ENCODE data around the gene SCAMP4.

SCAMP4 gene

DNA sequence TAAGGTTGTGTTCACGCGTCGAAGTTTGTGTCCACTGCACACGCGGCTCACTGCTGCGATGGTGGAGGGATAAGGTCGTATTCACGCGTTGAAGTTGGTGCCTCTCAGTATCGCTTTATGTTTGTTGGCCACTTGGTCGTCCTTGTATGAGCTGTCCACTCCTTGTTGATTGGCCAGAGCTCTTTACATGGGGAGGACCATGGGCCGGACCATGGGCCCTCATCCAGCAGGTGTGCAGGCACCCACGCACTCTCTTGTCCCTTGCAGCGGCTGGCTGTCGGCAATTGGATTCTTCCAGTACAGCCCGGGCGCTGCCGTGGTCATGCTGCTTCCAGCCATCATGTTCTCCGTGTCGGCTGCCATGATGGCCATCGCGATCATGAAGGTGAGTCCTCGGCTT lies 17.6 kb downstream of the SCAMP4 start:
- TF ChIP-seq ZNF565 (CRISPR knock-in tag; conservative IDR thresholded peaks at IDR 0.05; ENCODE audit: low read depth) = no peak
- TF ChIP-seq, protein P1, sequence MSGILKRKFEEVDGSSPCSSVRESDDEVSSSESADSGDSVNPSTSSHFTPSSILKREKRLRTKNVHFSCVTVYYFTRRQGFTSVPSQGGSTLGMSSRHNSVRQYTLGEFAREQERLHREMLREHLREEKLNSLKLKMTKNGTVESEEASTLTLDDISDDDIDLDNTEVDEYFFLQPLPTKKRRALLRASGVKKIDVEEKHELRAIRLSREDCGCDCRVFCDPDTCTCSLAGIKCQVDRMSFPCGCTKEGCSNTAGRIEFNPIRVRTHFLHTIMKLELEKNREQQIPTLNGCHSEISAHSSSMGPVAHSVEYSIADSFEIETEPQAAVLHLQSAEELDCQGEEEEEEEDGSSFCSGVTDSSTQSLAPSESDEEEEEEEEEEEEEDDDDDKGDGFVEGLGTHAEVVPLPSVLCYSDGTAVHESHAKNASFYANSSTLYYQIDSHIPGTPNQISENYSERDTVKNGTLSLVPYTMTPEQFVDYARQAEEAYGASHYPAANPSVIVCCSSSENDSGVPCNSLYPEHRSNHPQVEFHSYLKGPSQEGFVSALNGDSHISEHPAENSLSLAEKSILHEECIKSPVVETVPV (CRISPR knock-in tag; IDR thresholded peaks at IDR 0.05) = no peak
- no peak for TF ChIP-seq TOX (CRISPR knock-in tag; IDR thresholded peaks at IDR 0.05; ENCODE audit: borderline replicate concordance)
- TF ChIP-seq ZFP30 (CRISPR knock-in tag; IDR thresholded peaks at IDR 0.05) = no peak
- TF ChIP-seq, protein P2, sequence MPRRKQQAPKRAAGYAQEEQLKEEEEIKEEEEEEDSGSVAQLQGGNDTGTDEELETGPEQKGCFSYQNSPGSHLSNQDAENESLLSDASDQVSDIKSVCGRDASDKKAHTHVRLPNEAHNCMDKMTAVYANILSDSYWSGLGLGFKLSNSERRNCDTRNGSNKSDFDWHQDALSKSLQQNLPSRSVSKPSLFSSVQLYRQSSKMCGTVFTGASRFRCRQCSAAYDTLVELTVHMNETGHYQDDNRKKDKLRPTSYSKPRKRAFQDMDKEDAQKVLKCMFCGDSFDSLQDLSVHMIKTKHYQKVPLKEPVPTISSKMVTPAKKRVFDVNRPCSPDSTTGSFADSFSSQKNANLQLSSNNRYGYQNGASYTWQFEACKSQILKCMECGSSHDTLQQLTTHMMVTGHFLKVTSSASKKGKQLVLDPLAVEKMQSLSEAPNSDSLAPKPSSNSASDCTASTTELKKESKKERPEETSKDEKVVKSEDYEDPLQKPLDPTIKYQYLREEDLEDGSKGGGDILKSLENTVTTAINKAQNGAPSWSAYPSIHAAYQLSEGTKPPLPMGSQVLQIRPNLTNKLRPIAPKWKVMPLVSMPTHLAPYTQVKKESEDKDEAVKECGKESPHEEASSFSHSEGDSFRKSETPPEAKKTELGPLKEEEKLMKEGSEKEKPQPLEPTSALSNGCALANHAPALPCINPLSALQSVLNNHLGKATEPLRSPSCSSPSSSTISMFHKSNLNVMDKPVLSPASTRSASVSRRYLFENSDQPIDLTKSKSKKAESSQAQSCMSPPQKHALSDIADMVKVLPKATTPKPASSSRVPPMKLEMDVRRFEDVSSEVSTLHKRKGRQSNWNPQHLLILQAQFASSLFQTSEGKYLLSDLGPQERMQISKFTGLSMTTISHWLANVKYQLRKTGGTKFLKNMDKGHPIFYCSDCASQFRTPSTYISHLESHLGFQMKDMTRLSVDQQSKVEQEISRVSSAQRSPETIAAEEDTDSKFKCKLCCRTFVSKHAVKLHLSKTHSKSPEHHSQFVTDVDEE (CRISPR knock-in tag; IDR thresholded peaks at IDR 0.05) = no peak
- TF ChIP-seq GLIS3 (CRISPR knock-in tag; IDR thresholded peaks at IDR 0.05) = no peak
- TF ChIP-seq BACH2 (CRISPR knock-in tag; IDR thresholded peaks at IDR 0.05; ENCODE audit: borderline replicate concordance) = no peak

GRCh38 chr19:1923319-1923718 lies 18.1 kb downstream of the SCAMP4 start:
- no peak for ATAC-seq
- TF ChIP-seq, protein P1 (CRISPR knock-in tag; IDR thresholded peaks at IDR 0.05) = no peak

More for the DNA sequence above, 17.6 kb downstream of the SCAMP4 start:
- no peak for ATAC-seq

DNA sequence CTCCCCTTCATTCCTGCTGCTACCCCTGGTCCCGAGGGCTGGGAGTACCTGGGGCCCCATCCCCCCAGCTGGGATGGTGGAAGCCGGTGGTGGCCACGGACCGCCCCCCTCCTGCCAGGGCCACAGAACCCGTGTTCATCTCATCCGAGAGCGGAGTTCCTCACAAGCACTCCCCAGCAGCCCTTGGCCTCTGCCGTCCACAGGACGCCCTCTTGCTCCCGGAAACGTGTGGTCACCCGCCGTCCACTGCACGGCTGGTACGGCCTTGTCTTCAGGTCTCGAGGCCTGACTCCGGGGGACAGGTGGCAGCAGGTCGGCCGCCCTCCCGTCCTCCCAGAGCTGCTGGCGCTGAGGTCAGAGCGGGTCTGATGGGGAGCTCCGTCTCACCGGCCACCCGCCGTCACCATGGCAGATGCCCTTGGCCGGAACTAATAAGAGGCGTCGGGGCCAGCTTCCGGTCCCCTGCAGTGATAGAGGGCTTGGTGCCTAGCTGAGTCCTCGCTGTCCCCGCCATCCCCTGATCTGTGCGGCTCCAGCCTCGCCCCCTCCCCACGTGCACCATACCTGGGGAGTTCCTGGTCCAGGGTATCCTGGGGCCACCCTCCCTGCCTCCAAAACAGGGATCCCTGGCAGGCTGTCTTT lies 19.2 kb downstream of the SCAMP4 start:
- TF ChIP-seq, protein P2 (CRISPR knock-in tag; IDR thresholded peaks at IDR 0.05) = no peak
- TF ChIP-seq, protein P1 (CRISPR knock-in tag; IDR thresholded peaks at IDR 0.05) = no peak
- no peak for TF ChIP-seq ZC3H10 (CRISPR knock-in tag; IDR thresholded peaks at IDR 0.05)
- no peak for TF ChIP-seq OSR1 (CRISPR knock-in tag; IDR thresholded peaks at IDR 0.05)
- no peak for TF ChIP-seq GLIS3 (CRISPR knock-in tag; IDR thresholded peaks at IDR 0.05)
- no peak for TF ChIP-seq CSDC2 (CRISPR knock-in tag; IDR thresholded peaks at IDR 0.05)
- TF ChIP-seq, protein P3, sequence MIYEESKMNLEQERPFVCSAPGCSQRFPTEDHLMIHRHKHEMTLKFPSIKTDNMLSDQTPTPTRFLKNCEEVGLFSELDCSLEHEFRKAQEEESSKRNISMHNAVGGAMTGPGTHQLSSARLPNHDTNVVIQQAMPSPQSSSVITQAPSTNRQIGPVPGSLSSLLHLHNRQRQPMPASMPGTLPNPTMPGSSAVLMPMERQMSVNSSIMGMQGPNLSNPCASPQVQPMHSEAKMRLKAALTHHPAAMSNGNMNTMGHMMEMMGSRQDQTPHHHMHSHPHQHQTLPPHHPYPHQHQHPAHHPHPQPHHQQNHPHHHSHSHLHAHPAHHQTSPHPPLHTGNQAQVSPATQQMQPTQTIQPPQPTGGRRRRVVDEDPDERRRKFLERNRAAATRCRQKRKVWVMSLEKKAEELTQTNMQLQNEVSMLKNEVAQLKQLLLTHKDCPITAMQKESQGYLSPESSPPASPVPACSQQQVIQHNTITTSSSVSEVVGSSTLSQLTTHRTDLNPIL (CRISPR knock-in tag; IDR thresholded peaks at IDR 0.05; ENCODE audit: low read depth) = no peak
- TF ChIP-seq ESRRG (CRISPR knock-in tag; IDR thresholded peaks at IDR 0.05) = no peak
- TF ChIP-seq ZFP30 (CRISPR knock-in tag; IDR thresholded peaks at IDR 0.05) = no peak
- no peak for TF ChIP-seq TOX (CRISPR knock-in tag; IDR thresholded peaks at IDR 0.05; ENCODE audit: borderline replicate concordance)
- TF ChIP-seq ZFP3 (CRISPR knock-in tag; IDR thresholded peaks at IDR 0.05) = no peak
- no peak for TF ChIP-seq SNAI2 (CRISPR knock-in tag; IDR thresholded peaks at IDR 0.05)
- no peak for TF ChIP-seq ZNF565 (CRISPR knock-in tag; conservative IDR thresholded peaks at IDR 0.05; ENCODE audit: low read depth)
- no peak for TF ChIP-seq ARNTL (CRISPR knock-in tag; IDR thresholded peaks at IDR 0.05; ENCODE audit: borderline replicate concordance, low read depth)
- TF ChIP-seq TCF4 (CRISPR knock-in tag; IDR thresholded peaks at IDR 0.05; ENCODE audit: borderline replicate concordance) = no peak
- no peak for TF ChIP-seq ISL1 (CRISPR knock-in tag; IDR thresholded peaks at IDR 0.05)
- TF ChIP-seq ZNF70 (CRISPR knock-in tag; IDR thresholded peaks at IDR 0.05) = no peak
- TF ChIP-seq, protein P4, sequence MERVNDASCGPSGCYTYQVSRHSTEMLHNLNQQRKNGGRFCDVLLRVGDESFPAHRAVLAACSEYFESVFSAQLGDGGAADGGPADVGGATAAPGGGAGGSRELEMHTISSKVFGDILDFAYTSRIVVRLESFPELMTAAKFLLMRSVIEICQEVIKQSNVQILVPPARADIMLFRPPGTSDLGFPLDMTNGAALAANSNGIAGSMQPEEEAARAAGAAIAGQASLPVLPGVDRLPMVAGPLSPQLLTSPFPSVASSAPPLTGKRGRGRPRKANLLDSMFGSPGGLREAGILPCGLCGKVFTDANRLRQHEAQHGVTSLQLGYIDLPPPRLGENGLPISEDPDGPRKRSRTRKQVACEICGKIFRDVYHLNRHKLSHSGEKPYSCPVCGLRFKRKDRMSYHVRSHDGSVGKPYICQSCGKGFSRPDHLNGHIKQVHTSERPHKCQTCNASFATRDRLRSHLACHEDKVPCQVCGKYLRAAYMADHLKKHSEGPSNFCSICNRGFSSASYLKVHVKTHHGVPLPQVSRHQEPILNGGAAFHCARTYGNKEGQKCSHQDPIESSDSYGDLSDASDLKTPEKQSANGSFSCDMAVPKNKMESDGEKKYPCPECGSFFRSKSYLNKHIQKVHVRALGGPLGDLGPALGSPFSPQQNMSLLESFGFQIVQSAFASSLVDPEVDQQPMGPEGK (CRISPR knock-in tag; IDR thresholded peaks at IDR 0.05; ENCODE audit: borderline replicate concordance) = no peak
- TF ChIP-seq ZNF8 (CRISPR knock-in tag; IDR thresholded peaks at IDR 0.05) = no peak
- TF ChIP-seq PPARA (CRISPR knock-in tag; IDR thresholded peaks at IDR 0.05; ENCODE audit: borderline replicate concordance) = no peak
- no peak for ATAC-seq
